GM18502 (cell line): ENCODE data around the gene CBY3.
"Not testable (repeated sequence)": the region's sequence is repeated elsewhere in the genome, so short reads cannot be mapped to it uniquely, and the experiment has no call there.

ENCODE experiments used
- ATAC-seq: cut with Tn5 transposase; IDR thresholded peaks from one replicate; pipeline ENCODE4 v1.9.1; 2021; ENCODE audit warnings: mild to moderate bottlenecking; ENCODE audit not compliant: unreplicated experiment, poor library complexity

CBY3 gene

GRCh38 chr5:179680780-179681401, at the start of gene CBY3:
Gene CBY3, minus strand, starts transcription at chr5:179681034. Its CDS starts 116 bp downstream, at chr5:179680918.
- no peak for ATAC-seq

- ATAC-seq, result no peak
These were observed 49.5 kb upstream of the CBY3 start for GRCh38 chr5:179730356-179730755.

GRCh38 chr5:179729727-179730126, 48.9 kb upstream of the CBY3 start:
- ATAC-seq, result no peak

- ATAC-seq, result no peak
These were observed 48.5 kb upstream of the CBY3 start for GRCh38 chr5:179729303-179729702.

- no peak for ATAC-seq
These were observed 46.3 kb upstream of the CBY3 start for GRCh38 chr5:179727106-179727505.

GRCh38 chr5:179724163-179724562, 43.3 kb upstream of the CBY3 start:
- no peak for ATAC-seq

- no peak for ATAC-seq
These were observed 39.4 kb upstream of the CBY3 start for GRCh38 chr5:179720222-179720621.

- ATAC-seq, result no peak
These were observed 35.5 kb upstream of the CBY3 start for GRCh38 chr5:179716286-179716685.

- no peak for ATAC-seq
These were observed 19.6 kb upstream of the CBY3 start for GRCh38 chr5:179700401-179700918.

GRCh38 chr5:179699616-179700237, 18.9 kb upstream of the CBY3 start:
- ATAC-seq, result no peak

GRCh38 chr5:179698935-179699615, 18.2 kb upstream of the CBY3 start, which contains the start of gene CANX:
Gene CANX, plus strand, starts transcription at chr5:179698967. Its CDS starts 6,715 bp downstream, at chr5:179705682.
- no peak for ATAC-seq

GRCh38 chr5:179697993-179698934, 17.4 kb upstream of the CBY3 start:
- peak; percentile 89 for ATAC-seq

GRCh38 chr5:179697543-179697942, 16.7 kb upstream of the CBY3 start:
- ATAC-seq, result not testable (repeated sequence)

GRCh38 chr5:179697108-179697507, 16.3 kb upstream of the CBY3 start:
- ATAC-seq, result no peak

- no peak for ATAC-seq
These were observed 15.8 kb upstream of the CBY3 start for GRCh38 chr5:179696603-179697002.

GRCh38 chr5:179694561-179694960, 13.7 kb upstream of the CBY3 start:
- no peak for ATAC-seq

GRCh38 chr5:179689212-179689611, 8.4 kb upstream of the CBY3 start:
- ATAC-seq, result not testable (repeated sequence)

GRCh38 chr5:179680014-179680779, 637 bp downstream of the CBY3 start:
- no peak for ATAC-seq

GRCh38 chr5:179679014-179679674, 1.7 kb downstream of the CBY3 start:
- peak; percentile 15 for ATAC-seq
